GM19438 (cell line): Measurements from ENCODE around the gene SUPT16H.
"Not testable (repeated sequence)": the region's sequence is repeated elsewhere in the genome, so short reads cannot be mapped to it uniquely, and the experiment has no call there.

ENCODE experiments used
- ATAC-seq: cut with Tn5 transposase; IDR thresholded peaks from one replicate; pipeline ENCODE4 v1.9.1; 2021; ENCODE audit warnings: low read depth; ENCODE audit not compliant: unreplicated experiment

SUPT16H gene

DNA sequence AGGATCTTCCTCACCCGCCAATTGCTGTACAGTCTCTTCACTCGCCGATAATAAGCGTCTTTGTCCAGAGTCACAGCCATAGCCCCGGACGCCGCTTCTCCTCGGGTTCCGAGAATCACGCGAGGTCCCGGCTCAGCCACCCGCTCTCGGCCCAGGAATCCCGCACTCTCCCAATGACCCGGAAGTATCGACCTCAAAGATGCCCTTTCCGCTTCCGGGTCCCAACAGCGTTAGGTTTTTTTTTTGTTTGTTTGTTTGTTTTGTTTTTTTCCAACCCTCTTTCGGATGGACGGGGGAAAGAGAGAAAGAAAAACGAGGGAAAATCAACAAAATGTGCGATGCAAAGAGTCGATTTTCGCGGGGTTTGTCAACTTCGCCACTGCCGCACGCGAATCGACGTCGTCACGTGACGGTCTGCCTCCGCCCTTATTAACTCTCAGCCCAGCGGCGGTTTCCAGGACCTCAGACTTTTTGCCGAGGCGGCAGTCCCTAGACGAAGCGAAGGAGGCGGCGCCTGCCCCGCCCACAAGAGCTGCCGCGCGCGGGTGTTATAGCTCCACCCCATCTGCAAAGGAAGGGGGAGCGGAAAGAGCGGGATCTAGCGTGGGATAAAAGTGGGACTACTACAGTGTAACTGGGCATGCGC lies at the start of gene SUPT16H:
TSS of gene SUPT16H (minus strand) at position 172 of the 646 bp plus-strand sequence. CDS start at position 80, 92 bp downstream.
- peak; percentile 84 for ATAC-seq

DNA sequence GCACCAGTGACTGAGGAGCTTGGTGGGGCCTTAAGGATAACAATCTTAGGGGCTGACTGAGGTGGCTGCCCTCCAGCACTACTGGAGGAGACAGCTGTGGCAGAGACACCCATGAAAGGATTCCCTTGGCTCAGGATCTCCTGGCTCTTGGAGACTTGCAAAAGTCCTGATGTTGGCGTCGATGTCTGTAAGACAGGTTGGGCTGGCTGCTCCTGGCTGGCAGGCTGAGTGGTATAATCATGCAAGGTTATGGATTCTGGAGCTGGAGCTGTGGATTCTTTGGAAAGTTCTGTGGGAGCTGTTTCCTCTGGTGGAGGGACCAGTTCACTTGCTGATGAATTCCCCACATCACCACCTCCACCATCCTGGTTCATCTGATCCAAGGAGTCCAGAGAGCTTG lies 47.3 kb upstream of the SUPT16H start:
- ATAC-seq = no peak

DNA sequence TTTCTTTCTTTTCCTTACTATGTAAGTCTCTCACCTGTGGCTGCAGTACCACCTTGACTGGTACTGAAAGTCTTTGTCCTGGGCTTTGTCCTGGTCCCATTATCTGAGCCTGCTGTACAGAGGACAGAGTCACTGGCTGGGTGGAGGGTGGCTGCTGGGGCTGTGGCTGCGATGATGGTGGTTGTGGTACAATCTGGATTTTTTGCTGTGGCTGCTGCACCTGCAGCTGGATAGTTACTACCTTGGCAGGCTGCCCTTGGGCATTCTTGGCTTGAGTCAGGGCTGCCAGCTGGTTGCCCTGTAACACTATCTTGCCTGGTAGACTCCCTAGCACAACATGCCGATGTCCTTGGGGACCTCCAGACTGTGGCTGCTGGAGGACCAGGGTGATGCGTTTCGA lies 45.1 kb upstream of the SUPT16H start:
- no peak for ATAC-seq

DNA sequence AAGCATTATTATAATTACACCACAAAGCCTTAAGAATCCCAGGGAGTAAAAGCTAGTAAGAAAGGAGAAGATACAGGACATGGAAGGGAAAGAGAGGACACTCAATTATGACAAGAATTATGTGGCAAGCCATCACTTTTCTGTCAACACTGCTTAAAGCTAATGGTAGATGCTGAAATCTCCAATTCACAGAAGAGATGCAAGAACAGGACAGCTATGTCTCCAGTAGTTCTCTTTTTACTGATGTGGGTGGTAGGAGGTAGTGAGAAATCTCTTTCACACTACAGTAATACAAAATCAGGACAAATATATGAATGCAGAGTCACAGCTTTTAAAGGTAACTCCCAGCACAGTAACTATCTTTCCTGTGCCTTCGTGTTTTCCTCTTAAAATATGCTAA lies 42.9 kb upstream of the SUPT16H start:
- ATAC-seq = no peak

DNA sequence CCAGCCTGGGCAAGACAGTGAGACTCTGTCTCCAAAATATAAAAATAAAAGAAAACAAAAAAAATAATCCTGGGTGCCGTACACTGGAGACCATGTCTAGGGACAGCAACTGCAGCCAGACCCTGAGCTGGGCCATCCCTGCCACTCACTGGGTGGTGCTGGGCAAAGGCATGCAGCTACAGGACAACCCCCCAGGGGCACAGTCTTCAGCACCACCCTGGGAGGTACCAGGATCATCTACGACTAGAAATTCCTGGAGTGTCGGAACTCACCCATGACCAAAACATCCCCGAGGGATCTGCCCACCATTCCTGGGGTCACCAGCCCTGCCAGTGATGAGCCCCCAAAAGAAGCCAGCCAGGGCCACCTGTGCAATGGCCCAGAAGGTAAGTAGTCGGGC lies 35.7 kb upstream of the SUPT16H start:
- no peak for ATAC-seq

DNA sequence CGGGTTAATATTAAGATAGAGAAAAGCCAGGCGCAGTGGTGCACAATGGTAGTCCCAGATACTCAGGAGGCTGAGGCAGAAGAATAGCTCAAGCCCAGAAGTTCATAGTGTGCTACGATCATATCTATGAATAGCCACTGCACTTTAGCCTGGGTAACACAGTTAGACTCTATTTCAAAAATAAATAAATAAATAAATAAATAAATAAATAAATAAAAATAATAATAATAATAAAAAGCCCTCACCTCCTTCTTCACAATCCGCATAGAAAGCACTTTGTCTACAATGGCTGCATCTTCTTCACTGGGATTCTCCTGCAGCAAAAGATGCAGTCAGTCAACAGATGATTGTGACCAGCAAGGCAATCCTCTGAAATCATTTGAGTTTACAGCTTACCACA lies 31.5 kb upstream of the SUPT16H start:
- no peak for ATAC-seq

DNA sequence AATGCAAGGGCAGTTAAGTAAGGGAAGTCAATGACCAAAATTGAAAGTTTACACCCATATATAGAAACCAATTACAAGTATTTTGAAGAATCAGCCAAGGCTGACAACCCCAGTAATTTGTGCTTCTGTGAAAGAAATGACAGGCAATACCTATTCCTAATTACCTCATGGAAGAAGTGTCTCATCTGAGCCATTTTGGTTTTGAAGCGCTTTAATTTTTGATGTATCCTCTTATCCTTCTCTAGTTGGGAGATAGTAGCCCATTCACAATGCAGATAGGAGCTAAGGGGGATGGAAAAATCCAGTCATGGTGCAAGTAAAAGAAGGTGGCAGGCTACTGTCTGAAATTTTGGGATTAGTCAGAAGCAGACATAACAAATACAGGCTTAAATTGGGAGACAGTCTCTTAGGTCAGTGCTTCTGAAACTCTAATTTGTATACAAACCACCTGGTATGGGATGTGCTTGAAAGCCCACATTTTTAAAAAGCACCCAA lies 30.4 kb upstream of the SUPT16H start:
- no peak for ATAC-seq

DNA sequence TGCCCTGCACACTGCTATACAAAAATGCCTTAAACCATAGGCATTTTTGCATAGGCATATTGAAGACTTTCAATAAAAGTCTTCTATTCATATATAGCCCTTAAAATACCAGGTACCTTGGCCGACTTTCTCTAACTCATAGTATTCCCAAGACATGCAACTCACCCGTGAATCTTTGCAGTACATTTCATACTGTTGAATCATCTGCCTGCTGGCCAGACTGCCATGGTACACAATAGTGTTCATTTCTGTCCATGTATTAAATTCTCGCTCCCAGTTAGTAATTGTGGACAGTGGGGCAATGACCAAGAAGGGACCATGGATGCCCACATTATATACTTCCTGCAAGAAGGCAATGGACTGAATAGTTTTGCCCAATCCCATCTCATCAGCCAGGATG lies 24.3 kb upstream of the SUPT16H start:
- no peak for ATAC-seq

DNA sequence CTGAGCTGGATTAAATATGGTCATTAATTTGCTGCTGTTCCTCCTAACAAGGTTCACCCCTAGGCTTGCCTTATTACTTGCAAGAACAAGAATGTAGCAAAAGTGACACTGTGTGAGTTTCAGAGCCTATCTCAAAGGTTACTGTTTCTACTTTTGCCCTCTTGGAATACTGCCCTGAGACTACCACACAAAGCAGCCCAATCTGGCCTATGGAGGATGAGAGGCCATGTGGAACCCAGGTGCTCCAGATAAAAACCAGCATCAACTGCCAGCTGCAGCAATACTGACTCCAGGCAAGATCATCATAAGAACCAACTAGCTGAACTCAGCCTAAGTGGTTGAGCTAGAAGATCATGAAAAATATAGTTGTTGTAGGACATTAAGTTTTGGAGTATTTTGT lies 22.4 kb upstream of the SUPT16H start:
- ATAC-seq = no peak

DNA sequence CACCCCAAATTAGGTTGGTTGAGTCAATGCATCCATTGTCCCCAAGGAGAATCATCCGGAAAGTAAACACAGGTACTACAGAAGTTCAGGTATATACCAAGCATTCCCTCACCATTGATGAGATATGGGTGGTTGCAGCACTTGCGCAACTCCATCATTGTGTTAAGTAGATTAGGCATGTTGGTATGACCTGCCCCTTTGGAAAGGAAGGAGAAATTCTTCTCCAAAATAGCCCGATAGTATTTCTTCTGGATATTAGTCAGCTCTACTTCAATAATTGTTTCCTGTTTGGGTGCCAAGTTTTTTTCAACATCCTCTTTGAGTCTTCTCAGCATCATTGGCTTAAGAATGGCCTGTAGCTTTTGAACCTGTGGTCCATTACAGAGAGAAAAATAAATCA lies 21.3 kb upstream of the SUPT16H start:
- no peak for ATAC-seq

DNA sequence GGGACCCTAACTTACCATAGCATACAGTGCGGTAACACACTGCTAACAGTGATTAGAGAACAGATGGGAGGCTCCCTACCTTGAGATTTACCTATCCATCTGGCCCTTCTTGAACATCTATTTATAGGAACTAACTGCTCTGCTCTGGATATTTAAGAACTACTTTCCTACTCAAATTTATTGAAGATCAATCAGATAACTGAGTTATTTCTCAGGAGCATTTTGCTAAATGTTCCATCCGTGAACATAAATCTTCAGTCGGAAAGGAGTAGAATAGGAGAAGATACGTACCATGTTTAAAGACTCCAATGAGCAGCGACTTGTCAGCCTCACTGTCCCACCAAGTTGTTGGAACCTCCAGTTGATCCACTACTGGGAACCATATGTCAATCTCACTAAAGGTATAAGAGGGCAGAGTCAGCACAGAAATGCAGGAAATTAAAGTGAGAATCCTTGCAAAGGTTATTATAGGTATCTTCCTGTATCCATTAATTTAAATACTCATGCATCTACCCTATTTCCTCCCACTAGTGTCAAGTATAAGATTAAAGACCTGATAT lies 15.6 kb upstream of the SUPT16H start:
- no peak for ATAC-seq

DNA sequence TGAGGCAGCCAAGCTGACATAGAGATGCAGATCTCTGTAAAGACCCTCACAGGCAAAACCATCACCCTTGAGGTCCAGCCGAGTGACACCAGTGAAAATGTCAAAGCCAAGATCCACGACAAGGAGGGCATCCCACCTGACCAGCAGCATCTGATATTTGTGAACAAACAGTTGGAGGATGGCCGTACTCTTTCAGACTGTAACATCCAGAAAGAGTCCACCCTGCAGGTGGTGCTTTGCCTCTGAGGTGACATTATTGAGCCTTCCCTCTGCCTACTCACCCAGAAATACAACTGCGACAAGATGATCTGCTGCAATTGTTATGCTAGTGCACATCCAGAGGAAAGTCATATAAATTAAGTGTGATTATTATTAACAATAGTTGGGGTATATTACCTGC lies 15.1 kb upstream of the SUPT16H start:
- no peak for ATAC-seq

DNA sequence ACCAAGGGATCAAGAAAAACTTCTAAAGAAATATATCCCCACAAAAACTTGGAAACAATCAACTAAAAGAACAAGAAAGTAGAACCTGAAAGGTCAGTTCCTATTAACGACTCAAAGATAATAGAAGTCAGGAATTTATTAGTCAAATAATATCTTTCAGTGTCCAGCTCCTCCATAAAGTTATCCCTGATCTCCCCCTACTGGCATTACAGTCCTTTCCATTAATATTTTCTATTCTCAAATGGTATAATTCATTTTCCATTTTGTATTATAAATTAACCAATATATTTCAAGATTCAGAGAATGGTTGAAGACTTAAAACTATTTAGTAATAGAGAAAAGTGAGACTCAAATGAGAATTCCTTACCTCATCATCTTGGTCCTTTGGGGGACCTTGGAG lies 11.6 kb upstream of the SUPT16H start:
- no peak for ATAC-seq

DNA sequence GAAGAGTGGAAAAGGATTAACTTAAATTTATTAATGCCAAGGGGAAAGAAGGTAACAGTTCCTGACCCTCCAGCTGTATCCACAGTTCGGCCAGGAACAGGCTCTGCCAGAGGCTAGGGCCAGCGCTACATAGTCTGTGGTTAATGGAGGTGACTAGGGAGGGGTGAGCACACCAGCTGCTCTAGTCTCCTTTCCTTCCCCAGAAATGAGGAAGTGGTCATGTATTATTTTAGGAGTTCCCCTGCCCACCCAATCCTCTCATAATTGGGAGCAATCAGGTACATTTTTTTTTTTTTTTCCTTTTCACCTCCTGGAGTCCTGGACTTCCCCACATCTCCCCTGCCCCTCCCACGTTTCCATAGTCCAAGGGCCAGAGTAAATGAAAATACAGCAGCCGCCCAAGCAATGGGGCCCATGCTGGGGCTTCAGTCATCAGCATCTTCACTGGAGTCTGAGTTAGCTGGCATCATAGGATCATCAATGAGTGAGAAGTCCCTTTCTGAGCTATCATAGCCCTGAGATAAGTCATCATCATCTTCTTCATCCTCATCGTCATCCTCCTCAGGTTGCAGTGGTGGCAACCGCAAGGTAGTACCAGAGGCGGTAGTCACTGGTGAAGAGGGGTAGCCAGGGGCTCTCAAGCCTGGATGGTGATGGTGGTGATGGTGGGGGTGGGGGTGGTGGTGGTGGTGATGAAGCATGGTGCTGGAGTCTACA lies 1.5 kb upstream of the SUPT16H start:
- no peak for ATAC-seq

DNA sequence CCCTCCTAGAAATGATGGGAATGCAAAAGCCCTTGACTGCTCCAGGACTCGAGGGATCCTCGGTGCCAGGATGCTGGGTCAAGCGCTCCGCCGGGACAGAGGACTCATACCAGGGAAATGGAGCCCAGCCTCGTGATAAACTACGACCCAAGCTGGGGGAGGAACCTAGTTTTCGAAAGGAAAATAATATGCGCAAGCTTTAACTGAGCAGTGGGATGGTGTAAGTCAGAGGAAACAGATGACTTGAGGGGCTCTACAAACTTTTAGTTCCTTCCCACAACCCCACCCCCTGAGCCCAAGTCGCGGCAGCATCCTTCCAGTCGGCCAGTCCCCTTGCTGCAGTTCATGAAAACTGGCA lies 654 bp upstream of the SUPT16H start:
- ATAC-seq = peak; percentile 28

DNA sequence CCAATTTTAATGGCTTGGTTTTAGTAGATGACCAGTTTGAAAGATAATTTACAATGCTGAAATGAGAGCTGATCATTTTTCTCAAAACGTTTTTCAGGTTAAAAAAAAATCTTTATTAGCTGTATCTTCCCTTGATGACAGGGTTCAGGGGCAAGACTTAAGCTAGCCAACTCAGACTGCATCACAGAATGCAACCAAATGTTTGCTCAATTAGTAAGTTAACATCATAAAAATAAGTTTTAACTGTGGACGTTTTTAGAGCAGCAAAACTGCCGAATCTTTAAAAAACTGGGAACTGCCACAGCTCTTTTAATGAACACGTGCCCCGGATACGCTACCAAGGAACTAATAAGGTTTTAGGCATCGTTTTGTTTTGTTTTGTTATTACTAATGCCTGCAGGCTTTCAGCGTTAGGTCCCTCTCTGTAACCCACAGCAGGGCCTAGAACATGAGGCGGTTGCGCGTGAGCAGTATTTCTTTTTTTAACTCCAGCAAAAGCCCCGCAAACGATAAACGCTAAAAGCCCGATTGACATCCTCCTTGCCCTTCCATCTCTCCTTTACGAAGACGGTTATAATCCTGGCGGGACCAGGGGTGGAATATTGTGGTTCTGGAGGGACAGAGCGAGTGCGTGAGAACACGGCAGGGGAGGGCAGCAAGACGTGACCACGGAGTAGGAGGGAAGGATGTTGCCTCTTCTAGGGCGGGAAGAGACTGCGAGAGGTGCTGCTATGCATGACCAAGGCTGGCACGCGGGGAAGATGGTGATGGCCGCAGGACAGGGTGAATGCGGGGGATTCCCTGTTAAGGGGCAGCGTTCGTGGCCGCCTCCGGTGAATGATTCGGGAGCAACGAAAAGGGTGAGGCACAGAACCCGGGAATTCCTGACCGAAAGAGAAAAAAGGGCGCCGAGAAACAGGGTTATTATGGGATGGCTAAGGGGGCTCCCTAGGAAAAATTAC lies 652 bp downstream of the SUPT16H start:
- ATAC-seq = no peak

DNA sequence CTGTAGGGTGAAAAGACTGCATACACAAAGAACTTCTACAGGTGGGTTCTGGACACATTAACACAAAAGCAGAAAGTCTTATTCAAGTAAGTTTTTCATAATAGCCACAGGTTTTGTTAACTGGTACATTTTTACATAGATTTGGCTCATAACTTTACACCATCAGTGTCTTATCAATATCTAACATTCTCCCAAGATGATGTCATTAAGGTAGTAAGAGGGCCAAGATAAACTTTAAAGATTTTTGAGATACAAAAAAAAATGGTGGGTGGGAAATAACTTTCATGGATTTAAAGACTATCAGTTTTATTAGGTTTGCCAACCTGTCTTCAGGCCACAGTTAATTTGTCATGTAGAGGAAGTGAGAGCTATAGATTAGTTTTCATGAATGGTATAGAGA lies 1.7 kb downstream of the SUPT16H start:
- no peak for ATAC-seq

DNA sequence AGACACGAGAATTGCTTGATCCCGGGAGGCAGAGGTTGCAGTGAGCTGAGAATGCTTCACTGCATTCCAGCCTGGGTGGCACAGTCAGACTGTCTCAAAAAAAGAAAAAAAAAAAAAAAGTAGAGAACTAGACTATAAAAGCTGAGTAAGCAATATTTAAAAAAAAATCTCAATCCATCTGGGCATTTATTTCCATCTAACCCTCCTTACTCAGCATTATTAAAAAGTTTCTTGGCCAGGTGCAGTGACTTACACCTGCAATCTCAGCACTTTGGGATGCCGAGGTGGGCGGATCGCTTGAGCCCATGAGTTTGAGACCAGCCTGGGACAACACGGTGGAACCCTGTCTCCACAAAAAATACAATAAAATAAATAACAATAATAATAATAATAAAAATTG lies 4.5 kb downstream of the SUPT16H start:
- no peak for ATAC-seq

DNA sequence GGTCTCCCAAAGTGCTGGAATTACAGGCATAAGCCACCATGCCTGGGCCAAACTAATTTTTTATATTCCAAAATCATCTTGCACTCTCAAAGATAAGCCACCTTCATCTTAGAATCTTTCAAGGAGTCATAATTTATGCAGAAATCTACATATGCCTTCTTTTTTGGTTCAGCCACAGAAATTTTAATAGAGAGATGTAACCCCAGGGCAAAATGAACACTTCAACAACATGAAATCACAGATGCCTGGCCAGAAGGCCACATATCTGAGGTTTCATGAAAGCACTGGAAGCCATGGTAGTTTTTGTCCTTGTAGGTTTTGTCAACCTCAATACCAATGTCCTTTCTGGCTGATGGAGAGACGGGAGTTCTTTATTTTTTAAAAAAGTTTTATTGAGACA lies 9.8 kb downstream of the SUPT16H start:
- no peak for ATAC-seq

DNA sequence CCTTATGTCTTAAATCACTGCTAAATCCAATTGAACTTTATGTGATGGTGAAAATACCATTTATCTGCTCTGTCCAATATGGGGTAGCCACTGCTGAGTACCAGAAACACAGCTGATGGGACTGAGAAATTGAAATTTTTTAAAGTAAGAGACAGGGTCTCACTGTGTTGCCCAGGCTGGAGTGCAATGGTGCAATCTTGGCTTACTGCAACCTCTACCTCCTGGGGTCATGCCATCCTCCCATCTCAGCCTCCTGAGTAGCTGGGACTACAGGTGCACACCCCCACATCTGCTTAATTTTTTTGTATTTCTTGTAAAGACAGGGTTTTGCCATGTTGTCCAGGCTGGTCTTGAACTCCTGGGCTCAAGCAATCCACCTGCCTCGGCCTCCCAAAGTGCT lies 11.0 kb downstream of the SUPT16H start:
- not testable (repeated sequence) for ATAC-seq
